Gastroesophageal sphincter (tissue), 4 donors: ENCODE data around the gene ADCY6. TPM values are rescaled to one million over a fixed set of nuclear protein-coding genes. Genes with fewer than 3 reads are reported as not detected.

ENCODE experiments used
- ATAC-seq: fragments of 150-250 bp; one replicate; pipeline ENCODE4 v1.9.1; 2016; ENCODE audit warnings: mild to moderate bottlenecking, moderate library complexity
- H3K27ac ChIP-seq, 4 donors: fragments of 200-600 bp; sonication (generic) in 3 of 4; 1 replicate in 3 of 4; 2 replicates in 1 of 4; pipeline ENCODE4 v1.5.1; 2016 to 2019
- H3K27me3 ChIP-seq: fragments of 200-600 bp; sonication (generic); one replicate; pipeline ENCODE4 v1.5.1; 2019
- H3K36me3 ChIP-seq, 2 donors: fragments of 200-600 bp; sonication (generic); one replicate each; pipeline ENCODE4 v1.5.1; 2019; ENCODE audit warnings: control low read depth in 1 of 2
- H3K4me1 ChIP-seq, 3 donors: fragments of 200-600 bp; sonication (generic); 1 replicate in 2 of 3; 2 replicates in 1 of 3; pipeline ENCODE4 v1.5.1; 2016 to 2019; ENCODE audit warnings: control low read depth in 2 of 3
- H3K4me3 ChIP-seq, 2 donors: fragments of 200-600 bp; sonication (generic); one replicate each; pipeline ENCODE4 v1.5.1; 2019; ENCODE audit warnings: mild to moderate bottlenecking in 1 of 2, moderate library complexity in 1 of 2
- H3K9me3 ChIP-seq, 3 donors: fragments of 200-600 bp; sonication (generic); one replicate each; pipeline ENCODE4 v1.5.1; 2017 to 2019; ENCODE audit warnings: control low read depth in 2 of 3
- EP300 ChIP-seq: sonication (generic); formaldehyde crosslinking; IDR thresholded peaks from one replicate; pipeline ENCODE4 v1.6.1; 2017; ENCODE audit warnings: antibody characterized with exemption, mild to moderate bottlenecking
- POLR2A ChIP-seq, 2 donors: fragments of 450-650 bp; IDR thresholded peaks; one replicate each; pipeline ENCODE4 v1.6.1; 2017; ENCODE audit warnings: antibody characterized with exemption in 2 of 2, mild to moderate bottlenecking in 2 of 2, moderate library complexity in 1 of 2
- POLR2AphosphoS5 ChIP-seq: sonication (generic); formaldehyde crosslinking; IDR thresholded peaks from one replicate; pipeline ENCODE4 v1.6.1; 2017; ENCODE audit warnings: antibody characterized with exemption
- WGBS, 2 donors: methylation state at CpG; one replicate each; pipeline ENCODE4 v1.1.5; 2018; ENCODE audit warnings: low coverage in 1 of 2; 5-methylcytosine and 5-hydroxymethylcytosine counted together
- total RNA-seq, 4 donors: library from RNA; depleted of rRNA; stranded (reverse); fragments of >200 nt; gene quantifications; one replicate each; pipeline ENCODE4 v1.1.0, GENCODE V29; 2016
- TF ChIP-seq, protein P1 (sequence below), 4 experiments: fragments of 200-600 bp in 2 of 4; fragments of 450-650 bp in 2 of 4; sonication (generic) in 1 of 4; IDR thresholded peaks; one replicate each; pipeline ENCODE4 v1.5.1; 2017 to 2019; ENCODE audit warnings: antibody characterized with exemption in 4 of 4, mild to moderate bottlenecking in 2 of 4, moderate library complexity in 2 of 4

ADCY6 gene
- total RNA-seq, 4 donors from 2014 or later, result 21.9 to 33.0 (median 29.0) TPM

DNA sequence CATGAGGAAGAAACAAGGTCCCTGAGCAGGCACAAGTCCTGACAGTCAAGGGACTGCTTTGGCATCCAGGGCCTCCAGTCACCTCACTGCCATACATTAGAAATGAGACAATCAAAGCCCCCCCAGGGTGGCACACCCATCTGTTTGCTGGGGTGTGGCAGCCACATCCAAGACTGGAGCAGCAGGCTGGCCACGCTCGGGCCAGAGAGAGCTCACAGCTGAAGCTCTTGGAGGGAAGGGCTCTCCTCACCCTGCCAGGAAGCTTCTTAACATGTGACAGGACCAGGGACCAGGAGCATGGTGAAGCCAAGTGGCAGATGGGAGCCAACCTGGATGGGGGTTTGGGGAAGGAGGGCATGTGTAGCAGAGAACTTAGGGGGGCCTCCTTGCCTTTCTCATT is 39.4 kb upstream of the ADCY6 start:
- no CpG with 5 or more reads among the region's 2 CpGs for WGBS, 2 donors

DNA sequence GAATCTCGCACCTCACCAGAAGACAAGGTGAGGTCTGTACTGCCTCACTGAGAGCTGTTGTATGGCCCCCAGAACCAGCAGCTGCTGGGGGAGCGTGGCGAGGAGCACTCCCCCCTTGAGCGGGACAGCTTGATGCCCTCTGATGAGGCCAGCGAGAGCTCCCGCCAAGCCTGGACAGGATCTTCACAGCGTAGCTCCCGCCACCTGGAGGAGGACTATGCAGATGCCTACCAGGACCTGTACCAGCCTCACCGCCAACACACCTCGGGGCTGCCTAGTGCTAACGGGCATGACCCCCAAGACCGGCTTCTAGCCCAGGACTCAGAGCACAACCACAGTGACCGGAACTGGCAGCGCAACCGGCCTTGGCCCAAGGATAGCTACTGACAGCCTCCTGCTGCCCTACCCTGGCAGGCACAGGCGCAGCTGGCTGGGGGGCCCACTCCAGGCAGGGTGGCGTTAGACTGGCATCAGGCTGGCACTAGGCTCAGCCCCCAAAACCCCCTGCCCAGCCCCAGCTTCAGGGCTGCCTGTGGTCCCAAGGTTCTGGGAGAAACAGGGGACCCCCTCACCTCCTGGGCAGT is 38.7 kb upstream of the ADCY6 start:
- no CpG with 5 or more reads among the region's 17 CpGs for WGBS, 2 donors
- ATAC-seq, result no peak
- H3K36me3 ChIP-seq, result peaks cover 0 to 97% of the 10 kb centered on the region in 2 donors

More for the DNA sequence above, 39.4 kb upstream of the ADCY6 start:
- Histone ChIP-seq H3K4me3 (no peak overlapping the region), H3K27ac (no peak overlapping the region), H3K36me3 (peaks cover 0 to 100% of the 10 kb centered on the region in 2 donors), H3K27me3 (no peaks in the 10 kb centered on the region), H3K4me1 (no peaks in the 10 kb centered on the region), H3K9me3 (no peaks in the 10 kb centered on the region)
- TF ChIP-seq POLR2AphosphoS5 (no peak), EP300 (no peak), POLR2A (IDR thresholded peaks at IDR 0.05) (no peak)
- TF ChIP-seq, protein P1, sequence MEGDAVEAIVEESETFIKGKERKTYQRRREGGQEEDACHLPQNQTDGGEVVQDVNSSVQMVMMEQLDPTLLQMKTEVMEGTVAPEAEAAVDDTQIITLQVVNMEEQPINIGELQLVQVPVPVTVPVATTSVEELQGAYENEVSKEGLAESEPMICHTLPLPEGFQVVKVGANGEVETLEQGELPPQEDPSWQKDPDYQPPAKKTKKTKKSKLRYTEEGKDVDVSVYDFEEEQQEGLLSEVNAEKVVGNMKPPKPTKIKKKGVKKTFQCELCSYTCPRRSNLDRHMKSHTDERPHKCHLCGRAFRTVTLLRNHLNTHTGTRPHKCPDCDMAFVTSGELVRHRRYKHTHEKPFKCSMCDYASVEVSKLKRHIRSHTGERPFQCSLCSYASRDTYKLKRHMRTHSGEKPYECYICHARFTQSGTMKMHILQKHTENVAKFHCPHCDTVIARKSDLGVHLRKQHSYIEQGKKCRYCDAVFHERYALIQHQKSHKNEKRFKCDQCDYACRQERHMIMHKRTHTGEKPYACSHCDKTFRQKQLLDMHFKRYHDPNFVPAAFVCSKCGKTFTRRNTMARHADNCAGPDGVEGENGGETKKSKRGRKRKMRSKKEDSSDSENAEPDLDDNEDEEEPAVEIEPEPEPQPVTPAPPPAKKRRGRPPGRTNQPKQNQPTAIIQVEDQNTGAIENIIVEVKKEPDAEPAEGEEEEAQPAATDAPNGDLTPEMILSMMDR (IDR thresholded peaks at IDR 0.05), result no peak
- no peak for ATAC-seq

DNA sequence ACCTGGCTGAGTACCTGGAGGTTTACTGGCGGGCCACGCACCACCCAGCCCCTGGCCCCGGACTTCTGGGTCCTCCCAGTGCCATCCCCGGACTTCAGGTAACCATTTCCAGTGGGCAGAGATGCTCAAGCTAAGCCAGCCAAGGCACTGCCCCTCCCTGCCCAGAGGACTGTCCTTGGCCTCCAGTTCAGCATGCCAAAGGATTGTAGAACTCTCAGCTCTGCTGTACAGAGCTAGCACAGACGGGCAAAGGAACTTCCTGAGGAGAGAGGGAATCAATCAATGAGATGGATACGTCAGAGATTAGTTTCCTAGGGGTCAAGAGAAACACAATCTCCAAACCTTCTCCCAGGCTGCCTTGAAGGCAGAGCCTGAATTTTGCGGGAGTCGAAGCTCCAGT is 38.1 kb upstream of the ADCY6 start:
- Histone ChIP-seq H3K4me1 (no peaks in the 10 kb centered on the region), H3K27me3 (no peaks in the 10 kb centered on the region), H3K27ac (no peak overlapping the region), H3K36me3 (peaks cover 0 to 91% of the 10 kb centered on the region in 2 donors), H3K9me3 (no peaks in the 10 kb centered on the region), H3K4me3 (no peak overlapping the region)
- TF ChIP-seq POLR2AphosphoS5 (no peak), EP300 (no peak), POLR2A (IDR thresholded peaks at IDR 0.05) (no peak)
- ATAC-seq, result no peak
- 52 to 66% methylated on average over 4 of the region's 8 CpGs for WGBS, 2 donors

More for the DNA sequence above, 38.7 kb upstream of the ADCY6 start:
- no peak for TF ChIP-seq POLR2AphosphoS5
- TF ChIP-seq, protein P1 (IDR thresholded peaks at IDR 0.05), result no peak
- TF ChIP-seq EP300, result no peak
- TF ChIP-seq POLR2A (IDR thresholded peaks at IDR 0.05), result no peak
- Histone ChIP-seq H3K4me1 (no peaks in the 10 kb centered on the region), H3K27me3 (no peaks in the 10 kb centered on the region), H3K4me3 (no peak overlapping the region), H3K9me3 (no peaks in the 10 kb centered on the region), H3K27ac (no peak overlapping the region)

DNA sequence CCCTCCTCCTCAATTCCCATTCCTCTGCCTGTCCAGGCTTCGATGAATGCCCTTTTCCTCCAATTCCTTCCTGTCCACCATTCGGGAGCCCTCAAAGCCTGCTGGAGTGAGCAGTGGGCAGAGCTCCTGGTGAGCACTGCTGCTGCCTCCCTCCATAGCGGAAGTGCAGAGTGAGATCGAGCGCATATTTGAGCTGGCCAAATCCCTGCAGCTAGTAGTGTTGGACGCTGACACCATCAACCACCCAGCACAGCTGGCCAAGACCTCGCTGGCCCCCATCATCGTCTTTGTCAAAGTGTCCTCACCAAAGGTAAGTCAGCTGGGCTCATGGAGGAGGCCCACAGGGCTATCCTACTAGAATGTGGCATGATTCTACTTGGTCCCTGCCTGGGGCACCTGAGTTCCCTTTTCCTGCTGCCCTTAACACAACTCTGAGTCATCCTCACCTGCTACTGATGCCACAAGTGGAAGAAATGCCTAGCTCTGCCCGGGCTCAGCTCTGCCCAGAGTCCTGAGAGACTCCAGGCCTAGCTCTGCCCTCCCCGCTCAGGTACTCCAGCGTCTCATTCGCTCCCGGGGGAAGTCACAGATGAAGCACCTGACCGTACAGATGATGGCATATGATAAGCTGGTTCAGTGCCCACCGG is 37.4 kb upstream of the ADCY6 start:
- no peaks in the 10 kb centered on the region for H3K9me3 ChIP-seq
- 50 to 75% methylated on average over 3 to 4 of the region's 15 CpGs for WGBS, 2 donors
- H3K27me3 ChIP-seq, result no peaks in the 10 kb centered on the region
- H3K36me3 ChIP-seq, result peaks cover 0 to 84% of the 10 kb centered on the region in 2 donors
- H3K4me1 ChIP-seq, result no peaks in the 10 kb centered on the region
- no peak for ATAC-seq
- H3K4me3 ChIP-seq, result no peak overlapping the region
- TF ChIP-seq, protein P1 (IDR thresholded peaks at IDR 0.05), result no peak
- H3K27ac ChIP-seq, result no peak overlapping the region

DNA sequence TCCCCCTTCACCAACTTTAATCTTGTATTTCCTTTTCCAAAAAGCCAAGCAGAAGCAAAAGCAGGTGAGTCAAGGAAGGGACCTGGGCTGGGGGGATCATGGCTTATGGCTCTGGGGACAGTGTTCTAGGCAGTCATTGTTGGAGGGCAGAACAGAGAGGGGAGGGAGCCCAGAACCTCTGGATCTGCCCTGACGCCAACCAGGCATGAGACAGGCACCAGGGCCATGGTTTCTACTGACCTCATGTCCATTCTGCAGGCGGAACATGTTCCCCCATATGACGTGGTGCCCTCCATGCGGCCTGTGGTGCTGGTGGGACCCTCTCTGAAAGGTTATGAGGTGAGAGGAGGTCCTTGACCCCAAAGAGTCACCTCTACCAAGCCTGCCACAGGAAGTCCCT is 36.0 kb upstream of the ADCY6 start:
- H3K9me3 ChIP-seq, result no peaks in the 10 kb centered on the region
- TF ChIP-seq POLR2AphosphoS5, result no peak
- no peak for TF ChIP-seq POLR2A (IDR thresholded peaks at IDR 0.05)
- no peak for TF ChIP-seq EP300
- TF ChIP-seq, protein P1 (IDR thresholded peaks at IDR 0.05), result no peak
- H3K4me1 ChIP-seq, result no peaks in the 10 kb centered on the region
- H3K27me3 ChIP-seq, result no peaks in the 10 kb centered on the region
- ATAC-seq, result no peak
- H3K36me3 ChIP-seq, result peaks cover 0 to 70% of the 10 kb centered on the region in 2 donors
- no peak overlapping the region for H3K4me3 ChIP-seq
- no peak overlapping the region for H3K27ac ChIP-seq
- WGBS, 2 donors, result 80% methylated on average over 1 of the region's 4 CpGs; no CpG with 5 or more reads in 1 of the 2 donors
